OCI-LY3 (cell line): ENCODE data around the gene ARHGAP24.
"Not testable (repeated sequence)": the region's sequence is repeated elsewhere in the genome, so short reads cannot be mapped to it uniquely, and the experiment has no call there.

Source experiments
- H2AFZ ChIP-seq: fragments of 200-600, 300-600 bp; shearing (Covaris generic); 2 replicates; pipeline ENCODE4 v1.6.0; 2014; ENCODE audit warnings: antibody characterized with exemption, low read depth, low read length
- H3K27ac ChIP-seq: fragments of 200-600, 300-600 bp; sonication (generic); 2 replicates; pipeline ENCODE4 v1.5.1; 2014; ENCODE audit warnings: mild to moderate bottlenecking, low read length, moderate library complexity, mixed read lengths
- H3K27me3 ChIP-seq: fragments of 200-600, 300-600 bp; sonication (generic); 2 replicates; pipeline ENCODE4 v1.6.1; 2014; ENCODE audit warnings: low read depth, low read length, mixed read lengths
- H3K36me3 ChIP-seq: fragments of 200-600, 300-600 bp; sonication (generic); replicated peaks from 2 replicates; pipeline ENCODE3; 2014; ENCODE audit warnings: low read depth, low read length, mixed read lengths
- H3K4me1 ChIP-seq: fragments of 300-600, 200-600 bp; sonication (generic); 2 replicates; pipeline ENCODE4 v1.6.1; 2014; ENCODE audit warnings: low read length, mixed read lengths
- H3K4me2 ChIP-seq: fragments of 200-600, 300-600 bp; sonication (generic); 2 replicates; pipeline ENCODE4 v1.6.1; 2014; ENCODE audit warnings: low read length, mixed read lengths
- H3K4me3 ChIP-seq: fragments of 300-600, 200-600 bp; sonication (generic); 2 replicates; pipeline ENCODE4 v1.5.1; 2014; ENCODE audit warnings: antibody characterized with exemption, mild to moderate bottlenecking, low read length, moderate library complexity
- H3K79me2 ChIP-seq: fragments of 300-600, 200-600 bp; shearing (Covaris generic); 2 replicates; pipeline ENCODE4 v1.6.1; 2014; ENCODE audit warnings: mild to moderate bottlenecking, low read length, mixed read lengths
- H3K9ac ChIP-seq: fragments of 300-600, 200-600 bp; shearing (Covaris generic); 2 replicates; pipeline ENCODE4 v1.6.0; 2014; ENCODE audit warnings: mild to moderate bottlenecking, low read length, moderate library complexity
- H3K9me3 ChIP-seq: fragments of 200-600, 300-600 bp; shearing (Covaris generic); 2 replicates; pipeline ENCODE4 v1.6.1; 2014; ENCODE audit warnings: low read length, mixed read lengths; ENCODE audit not compliant: insufficient read depth
- H4K20me1 ChIP-seq: fragments of 200-600, 300-600 bp; sonication (generic); 2 replicates; pipeline ENCODE4 v1.6.1; 2016; ENCODE audit warnings: low read length, mixed read lengths; ENCODE audit not compliant: insufficient read depth
- EZH2phosphoT487 ChIP-seq: fragments of 200-600 bp; shearing (Covaris generic); IDR thresholded peaks from 2 replicates; pipeline ENCODE4 v1.6.1; 2018; ENCODE audit warnings: antibody characterized with exemption, mixed run types, low read depth
- TF ChIP-seq, protein P1 (sequence below): fragments of 200-600, 300-600 bp; sonication (generic); IDR thresholded peaks from 2 replicates; pipeline ENCODE4 v1.5.1; 2014; ENCODE audit warnings: antibody characterized with exemption, low read length, low read depth

The ARHGAP24 gene

GRCh38 chr4:86019362-86019761 lies 544.4 kb downstream of the ARHGAP24 start:
- Histone ChIP-seq H3K27me3 (no peaks in the 10 kb centered on the region), H2AFZ (no peak overlapping the region), H3K9me3 (no peaks in the 10 kb centered on the region), H4K20me1 (no peaks in the 10 kb centered on the region), H3K9ac (no peak overlapping the region), H3K4me2 (no peak overlapping the region), H3K79me2 (no peaks in the 10 kb centered on the region), H3K4me1 (peaks cover 11% of the 10 kb centered on the region), H3K4me3 (no peak overlapping the region), H3K36me3 (no peaks in the 10 kb centered on the region), H3K27ac (no peak overlapping the region)
- TF ChIP-seq EZH2phosphoT487: no peak
- TF ChIP-seq, protein P1, sequence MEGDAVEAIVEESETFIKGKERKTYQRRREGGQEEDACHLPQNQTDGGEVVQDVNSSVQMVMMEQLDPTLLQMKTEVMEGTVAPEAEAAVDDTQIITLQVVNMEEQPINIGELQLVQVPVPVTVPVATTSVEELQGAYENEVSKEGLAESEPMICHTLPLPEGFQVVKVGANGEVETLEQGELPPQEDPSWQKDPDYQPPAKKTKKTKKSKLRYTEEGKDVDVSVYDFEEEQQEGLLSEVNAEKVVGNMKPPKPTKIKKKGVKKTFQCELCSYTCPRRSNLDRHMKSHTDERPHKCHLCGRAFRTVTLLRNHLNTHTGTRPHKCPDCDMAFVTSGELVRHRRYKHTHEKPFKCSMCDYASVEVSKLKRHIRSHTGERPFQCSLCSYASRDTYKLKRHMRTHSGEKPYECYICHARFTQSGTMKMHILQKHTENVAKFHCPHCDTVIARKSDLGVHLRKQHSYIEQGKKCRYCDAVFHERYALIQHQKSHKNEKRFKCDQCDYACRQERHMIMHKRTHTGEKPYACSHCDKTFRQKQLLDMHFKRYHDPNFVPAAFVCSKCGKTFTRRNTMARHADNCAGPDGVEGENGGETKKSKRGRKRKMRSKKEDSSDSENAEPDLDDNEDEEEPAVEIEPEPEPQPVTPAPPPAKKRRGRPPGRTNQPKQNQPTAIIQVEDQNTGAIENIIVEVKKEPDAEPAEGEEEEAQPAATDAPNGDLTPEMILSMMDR: no peak

- H3K27me3 ChIP-seq: no peaks in the 10 kb centered on the region
- H3K9ac ChIP-seq: no peak overlapping the region
- no peaks in the 10 kb centered on the region for H4K20me1 ChIP-seq
- H2AFZ ChIP-seq: no peak overlapping the region
- peaks cover 6% of the 10 kb centered on the region for H3K4me1 ChIP-seq
- H3K36me3 ChIP-seq: no peaks in the 10 kb centered on the region
- H3K79me2 ChIP-seq: no peaks in the 10 kb centered on the region
- no peak overlapping the region for H3K4me3 ChIP-seq
- H3K4me2 ChIP-seq: no peak overlapping the region
- no peak for TF ChIP-seq EZH2phosphoT487
- TF ChIP-seq, protein P1: no peak
- no peak overlapping the region for H3K27ac ChIP-seq
- no peaks in the 10 kb centered on the region for H3K9me3 ChIP-seq
Observed at GRCh38 chr4:86019906-86020305, 545.0 kb downstream of the ARHGAP24 start.

DNA sequence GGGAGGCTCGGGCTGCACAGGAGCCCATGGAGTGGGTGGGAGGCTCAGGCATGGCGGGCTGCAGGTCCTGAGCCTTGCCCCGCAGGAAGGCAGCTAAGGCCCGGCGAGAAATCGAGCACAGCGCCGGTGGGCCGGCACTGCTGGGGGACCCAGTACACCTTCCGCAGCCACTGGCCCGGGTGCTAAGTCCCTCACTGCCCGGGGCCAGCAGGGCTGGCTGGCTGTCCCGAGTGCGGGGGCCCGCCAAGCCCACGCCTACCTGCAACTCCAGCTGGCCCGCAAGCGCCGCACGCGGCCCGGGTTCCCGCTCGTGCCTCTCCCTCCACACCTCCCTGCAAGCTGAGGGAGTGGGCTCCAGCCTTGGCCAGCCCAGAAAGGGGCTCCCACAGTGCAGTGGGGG lies 546.7 kb downstream of the ARHGAP24 start:
- H3K79me2 ChIP-seq, H3K4me3 ChIP-seq, H3K27ac ChIP-seq, H3K4me1 ChIP-seq, H3K27me3 ChIP-seq, H4K20me1 ChIP-seq, H3K4me2 ChIP-seq, H2AFZ ChIP-seq, H3K9me3 ChIP-seq, H3K9ac ChIP-seq, H3K36me3 ChIP-seq: not testable (repeated sequence)

DNA sequence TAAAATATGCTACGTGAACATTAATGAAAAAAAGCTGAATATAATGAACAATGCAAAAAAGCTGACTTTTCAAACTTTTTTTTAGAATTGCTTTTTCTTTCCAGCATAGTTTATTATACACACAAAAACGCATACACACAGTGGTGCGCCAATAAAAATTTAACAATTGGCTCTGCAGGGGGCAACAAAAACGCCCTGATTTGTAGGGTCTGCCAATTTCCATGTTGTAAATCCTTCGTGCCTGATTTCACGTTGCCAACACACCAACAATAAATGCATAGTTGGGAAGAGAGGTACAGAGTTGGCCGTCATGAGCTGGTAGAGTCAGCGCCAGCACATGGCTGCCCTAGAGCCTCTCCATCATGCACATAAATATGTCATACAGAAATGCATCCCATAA lies 551.8 kb downstream of the ARHGAP24 start:
- Histone ChIP-seq H3K79me2 (no peaks in the 10 kb centered on the region), H3K4me1 (peaks cover 6% of the 10 kb centered on the region), H3K9ac (no peak overlapping the region), H3K36me3 (no peaks in the 10 kb centered on the region), H2AFZ (no peak overlapping the region), H3K4me2 (no peak overlapping the region), H3K9me3 (no peaks in the 10 kb centered on the region), H3K4me3 (no peak overlapping the region), H3K27me3 (no peaks in the 10 kb centered on the region), H4K20me1 (no peaks in the 10 kb centered on the region), H3K27ac (no peak overlapping the region)
- TF ChIP-seq, protein P1: no peak
- no peak for TF ChIP-seq EZH2phosphoT487

GRCh38 chr4:86031927-86032326 lies 557.0 kb downstream of the ARHGAP24 start:
- peaks cover 14% of the 10 kb centered on the region for H3K4me1 ChIP-seq
- TF ChIP-seq, protein P1: no peak
- TF ChIP-seq EZH2phosphoT487: no peak
- no peaks in the 10 kb centered on the region for H4K20me1 ChIP-seq
- no peak overlapping the region for H3K9ac ChIP-seq
- no peak overlapping the region for H3K4me2 ChIP-seq
- no peak overlapping the region for H3K27ac ChIP-seq
- no peak overlapping the region for H3K4me3 ChIP-seq
- no peaks in the 10 kb centered on the region for H3K27me3 ChIP-seq
- no peaks in the 10 kb centered on the region for H3K9me3 ChIP-seq
- H3K79me2 ChIP-seq: no peaks in the 10 kb centered on the region
- no peak overlapping the region for H2AFZ ChIP-seq
- H3K36me3 ChIP-seq: no peaks in the 10 kb centered on the region
